ENCODE data around the gene CRIP2.

The CRIP2 gene

DNA sequence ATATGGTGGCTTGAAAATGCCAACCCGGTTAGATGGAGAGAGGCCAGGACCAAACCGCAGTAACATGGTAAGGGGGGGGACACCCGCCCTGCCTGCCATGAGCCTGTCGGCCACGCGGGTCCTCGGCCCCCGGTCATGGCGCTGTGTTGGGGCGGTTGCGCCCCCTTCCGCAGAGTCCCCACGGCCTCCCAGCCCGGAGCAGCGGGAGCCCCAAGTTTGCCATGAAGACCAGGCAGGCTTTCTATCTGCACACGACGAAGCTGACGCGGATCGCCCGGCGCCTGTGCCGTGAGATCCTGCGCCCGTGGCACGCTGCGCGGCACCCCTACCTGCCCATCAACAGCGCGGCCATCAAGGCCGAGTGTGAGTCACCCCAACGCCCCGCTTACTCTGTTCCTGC, 10.1 kb upstream of the CRIP2 start:
- H3K27ac ChIP-seq (ENCODE audit: low read depth, low read length), result no peak overlapping the region
- H3K27me3 ChIP-seq (ENCODE audit: insufficient read depth, low read length), result no peaks in the 10 kb centered on the region
- H2AFZ ChIP-seq (ENCODE audit: low read length, unreplicated experiment), result no peak overlapping the region
- peaks cover 6% of the 10 kb centered on the region for H3K4me1 ChIP-seq (ENCODE audit: control insufficient read depth, insufficient read depth, low read length, unreplicated experiment)
- peaks cover 4% of the 10 kb centered on the region; the same call in 1 of the 2 replicates for H3K36me3 ChIP-seq (ENCODE audit: insufficient read depth, low read length)
- H3K4me3 ChIP-seq (ENCODE audit: low read depth, low read length), result no peak overlapping the region
- H3K79me2 ChIP-seq (ENCODE audit: control insufficient read depth, insufficient read depth, low read length, unreplicated experiment), result no peaks in the 10 kb centered on the region

DNA sequence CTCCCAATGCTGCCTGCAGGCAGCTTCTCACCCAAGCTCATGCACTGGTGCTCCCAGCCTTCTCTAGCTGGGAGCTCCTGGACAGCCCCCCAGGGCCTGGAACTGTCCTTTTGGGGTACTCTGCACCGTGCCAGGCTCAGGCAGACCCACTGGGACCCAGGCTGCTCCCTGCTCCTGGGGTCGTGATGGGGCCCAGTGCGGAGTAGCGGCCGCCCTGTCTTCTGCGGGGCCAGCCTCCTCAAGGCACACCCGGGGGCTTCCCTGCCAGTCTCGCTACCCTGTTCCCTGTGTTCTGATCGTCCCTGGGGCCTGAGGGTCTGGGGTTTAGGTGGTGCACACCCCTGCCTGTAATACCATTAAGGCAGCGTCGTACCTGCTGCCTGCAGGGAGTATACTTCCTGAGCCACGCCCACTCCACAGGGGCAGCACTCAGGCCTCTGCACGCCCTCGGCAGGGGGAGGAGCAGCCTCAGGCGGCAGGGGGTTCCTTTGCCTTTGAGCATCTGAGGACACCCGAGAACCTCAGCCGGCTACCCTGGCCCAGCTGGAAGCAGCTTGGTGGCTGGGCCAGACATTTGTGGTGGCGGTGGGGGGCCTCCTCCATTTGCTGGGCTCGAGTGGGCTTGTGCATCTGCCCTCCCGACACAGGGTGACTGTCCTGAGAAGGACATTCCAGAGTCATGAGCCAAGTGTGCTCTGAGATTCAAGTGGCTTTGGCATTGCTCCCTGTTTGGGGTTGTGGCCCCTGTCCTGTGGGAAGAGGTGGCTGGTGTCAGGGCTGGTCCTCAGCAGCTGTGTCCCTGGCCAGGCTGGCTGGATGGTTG, 9.2 kb upstream of the CRIP2 start:
- H3K27ac ChIP-seq (ENCODE audit: low read depth, low read length), result no peak overlapping the region
- peaks cover 4% of the 10 kb centered on the region; the same call in 1 of the 2 replicates for H3K36me3 ChIP-seq (ENCODE audit: insufficient read depth, low read length)
- H2AFZ ChIP-seq (ENCODE audit: low read length, unreplicated experiment), result no peak overlapping the region
- no peaks in the 10 kb centered on the region for H3K79me2 ChIP-seq (ENCODE audit: control insufficient read depth, insufficient read depth, low read length, unreplicated experiment)
- H3K27me3 ChIP-seq (ENCODE audit: insufficient read depth, low read length), result no peaks in the 10 kb centered on the region
- no peak overlapping the region for H3K4me3 ChIP-seq (ENCODE audit: low read depth, low read length)
- peaks cover 6% of the 10 kb centered on the region for H3K4me1 ChIP-seq (ENCODE audit: control insufficient read depth, insufficient read depth, low read length, unreplicated experiment)

DNA sequence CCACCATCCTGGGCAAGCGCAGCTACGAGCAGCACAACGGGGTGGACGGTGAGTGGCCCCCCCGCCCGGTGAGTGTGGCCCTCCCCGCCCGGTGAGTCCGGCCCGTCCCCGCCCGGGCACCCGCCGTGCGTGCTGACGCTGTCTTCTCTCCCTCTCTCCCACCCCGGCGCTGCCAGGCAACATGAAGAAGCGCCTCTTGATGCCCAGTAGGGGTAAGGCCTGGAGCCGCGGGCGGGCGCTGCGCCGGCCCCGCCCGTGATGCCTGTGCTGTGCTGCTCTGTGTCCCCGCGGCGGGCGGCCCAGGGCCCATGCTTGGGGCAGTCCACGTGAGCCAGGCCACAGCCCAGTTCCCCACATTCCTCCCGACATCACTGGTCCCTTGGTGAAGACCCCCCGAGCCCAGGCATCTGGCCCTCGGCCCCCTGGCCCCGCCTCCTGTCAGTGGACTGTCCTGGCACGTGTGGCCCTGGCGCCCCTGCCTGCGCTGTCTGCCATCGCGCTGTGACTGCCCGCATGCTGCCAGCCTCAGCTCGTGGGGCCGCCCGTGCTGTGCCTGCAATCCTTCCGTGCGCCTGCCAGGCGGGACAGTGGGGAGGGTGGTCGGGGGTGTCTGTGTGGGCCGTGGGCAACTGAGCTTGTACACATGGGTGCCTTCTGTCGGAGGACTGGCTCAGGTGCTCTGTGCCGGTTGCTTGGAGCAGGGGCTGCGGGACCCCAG, 7.9 kb upstream of the CRIP2 start:
- Histone ChIP-seq H3K27ac (ENCODE audit: low read depth, low read length) (no peak overlapping the region), H3K27me3 (ENCODE audit: insufficient read depth, low read length) (no peaks in the 10 kb centered on the region), H3K4me3 (ENCODE audit: low read depth, low read length) (no peak overlapping the region), H3K36me3 (ENCODE audit: insufficient read depth, low read length) (peaks cover 4% of the 10 kb centered on the region; the same call in 1 of the 2 replicates), H3K4me1 (ENCODE audit: control insufficient read depth, insufficient read depth, low read length, unreplicated experiment) (peaks cover 6% of the 10 kb centered on the region), H3K79me2 (ENCODE audit: control insufficient read depth, insufficient read depth, low read length, unreplicated experiment) (no peaks in the 10 kb centered on the region), H2AFZ (ENCODE audit: low read length, unreplicated experiment) (no peak overlapping the region)

DNA sequence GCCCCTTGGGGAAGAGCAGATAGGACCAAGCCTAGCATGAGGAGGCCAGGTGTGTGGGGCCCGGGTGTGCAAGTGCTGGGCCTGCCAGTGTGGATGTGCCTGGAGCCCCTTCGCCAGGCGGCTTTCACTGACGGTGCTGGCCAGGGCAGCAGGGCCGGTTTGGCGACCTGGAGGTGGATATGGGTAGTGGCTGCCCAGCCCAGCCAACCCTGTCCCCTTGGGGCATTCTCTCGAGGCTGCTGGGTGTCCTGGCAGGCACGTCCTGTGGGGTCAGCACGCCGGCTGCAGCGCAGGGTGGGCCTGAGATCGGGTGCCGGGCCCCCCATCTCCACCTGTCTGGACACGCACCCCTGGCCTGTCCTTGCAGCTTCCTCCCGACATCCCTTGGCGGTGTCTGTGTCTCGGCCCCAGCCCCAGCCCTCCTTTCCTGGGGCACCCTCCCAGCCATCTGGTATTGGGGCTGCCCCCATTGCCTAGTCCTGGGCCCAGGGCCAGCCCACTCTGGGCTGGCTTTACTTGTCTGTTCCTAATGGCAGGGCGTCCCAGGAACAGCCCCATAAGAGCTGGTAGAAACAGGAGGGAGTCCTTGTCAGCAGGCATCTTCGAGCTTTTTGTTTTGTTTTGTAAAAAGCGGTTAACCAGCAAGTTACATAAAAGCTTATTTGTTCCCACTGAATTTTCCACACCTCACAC, 7.2 kb upstream of the CRIP2 start:
- H3K27ac ChIP-seq (ENCODE audit: low read depth, low read length), result no peak overlapping the region
- H3K27me3 ChIP-seq (ENCODE audit: insufficient read depth, low read length), result no peaks in the 10 kb centered on the region
- H3K36me3 ChIP-seq (ENCODE audit: insufficient read depth, low read length), result peaks cover 4% of the 10 kb centered on the region; the same call in 1 of the 2 replicates
- H3K4me1 ChIP-seq (ENCODE audit: control insufficient read depth, insufficient read depth, low read length, unreplicated experiment), result peaks cover 6% of the 10 kb centered on the region
- H3K79me2 ChIP-seq (ENCODE audit: control insufficient read depth, insufficient read depth, low read length, unreplicated experiment), result no peaks in the 10 kb centered on the region
- H3K4me3 ChIP-seq (ENCODE audit: low read depth, low read length), result no peak overlapping the region
- H2AFZ ChIP-seq (ENCODE audit: low read length, unreplicated experiment), result no peak overlapping the region

DNA sequence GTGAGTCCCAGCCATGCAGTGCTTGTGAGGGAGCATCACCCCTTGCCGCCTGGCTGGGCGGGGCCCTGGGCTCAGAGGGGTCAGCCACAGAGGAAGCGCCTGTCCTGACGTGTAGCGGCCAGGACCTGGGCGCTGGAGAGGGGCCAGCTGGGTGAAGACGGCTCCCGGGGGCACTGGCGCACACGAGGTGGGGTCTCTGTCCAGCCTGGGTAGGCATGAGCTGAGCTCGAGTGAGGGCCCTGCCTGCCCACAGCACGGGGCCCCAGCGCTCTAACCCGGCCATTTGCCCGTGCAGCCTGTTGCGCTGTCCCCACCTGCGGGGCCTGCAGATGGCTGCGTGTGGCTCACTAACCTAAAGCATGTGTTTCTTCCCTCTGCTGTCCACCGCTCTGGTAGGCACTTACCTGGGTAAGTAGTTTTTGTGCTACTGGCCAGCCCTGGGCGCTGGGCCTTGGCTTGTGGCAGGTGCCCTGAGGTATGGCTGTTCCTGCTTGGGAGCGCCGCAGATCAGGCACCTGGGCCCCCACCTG, 6.6 kb upstream of the CRIP2 start:
- Histone ChIP-seq H3K36me3 (ENCODE audit: insufficient read depth, low read length) (peaks cover 4% of the 10 kb centered on the region; the same call in 1 of the 2 replicates), H3K27ac (ENCODE audit: low read depth, low read length) (no peak overlapping the region), H3K4me3 (ENCODE audit: low read depth, low read length) (no peak overlapping the region), H3K27me3 (ENCODE audit: insufficient read depth, low read length) (no peaks in the 10 kb centered on the region), H3K79me2 (ENCODE audit: control insufficient read depth, insufficient read depth, low read length, unreplicated experiment) (no peaks in the 10 kb centered on the region), H3K4me1 (ENCODE audit: control insufficient read depth, insufficient read depth, low read length, unreplicated experiment) (peaks cover 12% of the 10 kb centered on the region), H2AFZ (ENCODE audit: low read length, unreplicated experiment) (no peak overlapping the region)

DNA sequence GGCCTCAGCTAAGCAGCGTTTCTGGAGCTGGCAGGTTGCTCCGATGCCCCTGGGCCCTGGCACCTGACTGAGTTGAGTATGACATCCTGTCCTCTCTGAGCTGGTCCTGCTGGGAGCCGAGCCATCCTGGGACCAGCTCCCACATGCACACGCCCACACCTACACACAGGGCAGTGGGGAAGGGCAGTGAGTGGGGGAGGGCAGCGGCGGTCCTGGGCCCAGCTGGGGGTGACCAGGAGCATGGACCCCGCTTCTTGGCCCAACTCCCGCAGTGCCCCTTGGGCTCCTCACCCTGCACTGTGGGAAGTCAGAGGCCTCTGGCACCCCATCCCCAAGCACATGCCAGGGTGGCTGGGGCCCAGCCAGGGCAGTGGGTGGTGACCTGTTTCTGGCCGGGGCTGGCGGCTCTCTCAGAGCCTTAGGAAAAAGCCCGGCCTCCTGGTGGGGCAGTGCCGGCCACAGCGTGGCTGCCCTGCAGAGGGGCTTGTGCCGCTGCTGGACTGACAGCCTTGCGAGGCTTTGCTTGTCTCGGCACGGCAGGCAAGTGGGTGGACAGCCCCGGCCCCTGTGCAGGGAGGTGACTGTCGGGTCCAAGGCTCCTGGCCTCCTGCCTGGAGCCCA, 5.9 kb upstream of the CRIP2 start:
- Histone ChIP-seq H3K79me2 (ENCODE audit: control insufficient read depth, insufficient read depth, low read length, unreplicated experiment) (no peaks in the 10 kb centered on the region), H3K36me3 (ENCODE audit: insufficient read depth, low read length) (peaks cover 4% of the 10 kb centered on the region; the same call in 1 of the 2 replicates), H3K4me3 (ENCODE audit: low read depth, low read length) (no peak overlapping the region), H2AFZ (ENCODE audit: low read length, unreplicated experiment) (no peak overlapping the region), H3K27ac (ENCODE audit: low read depth, low read length) (no peak overlapping the region), H3K27me3 (ENCODE audit: insufficient read depth, low read length) (no peaks in the 10 kb centered on the region), H3K4me1 (ENCODE audit: control insufficient read depth, insufficient read depth, low read length, unreplicated experiment) (peaks cover 17% of the 10 kb centered on the region)

DNA sequence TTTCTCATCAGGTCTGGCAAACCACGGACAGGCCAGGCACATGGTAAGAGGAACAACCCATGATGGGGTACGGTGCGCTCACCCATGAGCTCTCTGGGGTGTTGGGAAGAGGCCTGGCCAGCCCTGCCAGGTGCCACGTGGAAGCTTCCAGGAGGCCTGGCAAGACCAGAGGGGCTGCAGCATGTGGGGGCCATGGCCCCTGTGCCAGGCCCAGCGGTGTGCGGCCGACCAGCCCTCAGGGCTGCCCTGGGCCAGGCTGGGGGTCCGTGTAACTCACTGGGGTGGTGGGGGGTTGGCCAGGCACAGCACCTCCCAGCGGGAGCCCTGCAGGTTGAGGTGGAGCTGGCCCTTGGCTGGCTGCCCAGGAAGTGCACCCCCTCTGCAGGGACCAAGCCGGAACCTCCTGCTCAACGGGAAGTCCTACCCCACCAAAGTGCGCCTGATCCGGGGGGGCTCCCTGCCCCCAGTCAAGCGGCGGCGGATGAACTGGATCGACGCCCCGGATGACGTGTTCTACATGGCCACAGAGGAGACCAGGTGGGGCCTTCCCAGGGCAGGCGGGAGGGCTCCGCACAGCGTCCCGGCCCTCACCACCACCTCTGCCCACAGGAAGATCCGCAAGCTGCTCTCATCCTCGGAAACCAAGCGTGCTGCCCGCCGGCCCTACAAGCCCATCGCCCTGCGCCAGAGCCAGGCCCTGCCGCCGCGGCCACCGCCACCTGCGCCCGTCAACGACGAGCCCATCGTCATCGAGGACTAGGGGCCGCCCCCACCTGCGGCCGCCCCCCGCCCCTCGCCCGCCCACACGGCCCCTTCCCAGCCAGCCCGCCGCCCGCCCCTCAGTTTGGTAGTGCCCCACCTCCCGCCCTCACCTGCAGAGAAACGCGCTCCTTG, 4.9 kb upstream of the CRIP2 start:
- no peak overlapping the region for H2AFZ ChIP-seq (ENCODE audit: low read length, unreplicated experiment)
- no peak overlapping the region for H3K4me3 ChIP-seq (ENCODE audit: low read depth, low read length)
- H3K27me3 ChIP-seq (ENCODE audit: insufficient read depth, low read length), result no peaks in the 10 kb centered on the region
- no peaks in the 10 kb centered on the region for H3K79me2 ChIP-seq (ENCODE audit: control insufficient read depth, insufficient read depth, low read length, unreplicated experiment)
- no peak overlapping the region for H3K27ac ChIP-seq (ENCODE audit: low read depth, low read length)
- peaks cover 19% of the 10 kb centered on the region for H3K4me1 ChIP-seq (ENCODE audit: control insufficient read depth, insufficient read depth, low read length, unreplicated experiment)
- peaks cover 3% of the 10 kb centered on the region; the same call in 1 of the 2 replicates for H3K36me3 ChIP-seq (ENCODE audit: insufficient read depth, low read length)

DNA sequence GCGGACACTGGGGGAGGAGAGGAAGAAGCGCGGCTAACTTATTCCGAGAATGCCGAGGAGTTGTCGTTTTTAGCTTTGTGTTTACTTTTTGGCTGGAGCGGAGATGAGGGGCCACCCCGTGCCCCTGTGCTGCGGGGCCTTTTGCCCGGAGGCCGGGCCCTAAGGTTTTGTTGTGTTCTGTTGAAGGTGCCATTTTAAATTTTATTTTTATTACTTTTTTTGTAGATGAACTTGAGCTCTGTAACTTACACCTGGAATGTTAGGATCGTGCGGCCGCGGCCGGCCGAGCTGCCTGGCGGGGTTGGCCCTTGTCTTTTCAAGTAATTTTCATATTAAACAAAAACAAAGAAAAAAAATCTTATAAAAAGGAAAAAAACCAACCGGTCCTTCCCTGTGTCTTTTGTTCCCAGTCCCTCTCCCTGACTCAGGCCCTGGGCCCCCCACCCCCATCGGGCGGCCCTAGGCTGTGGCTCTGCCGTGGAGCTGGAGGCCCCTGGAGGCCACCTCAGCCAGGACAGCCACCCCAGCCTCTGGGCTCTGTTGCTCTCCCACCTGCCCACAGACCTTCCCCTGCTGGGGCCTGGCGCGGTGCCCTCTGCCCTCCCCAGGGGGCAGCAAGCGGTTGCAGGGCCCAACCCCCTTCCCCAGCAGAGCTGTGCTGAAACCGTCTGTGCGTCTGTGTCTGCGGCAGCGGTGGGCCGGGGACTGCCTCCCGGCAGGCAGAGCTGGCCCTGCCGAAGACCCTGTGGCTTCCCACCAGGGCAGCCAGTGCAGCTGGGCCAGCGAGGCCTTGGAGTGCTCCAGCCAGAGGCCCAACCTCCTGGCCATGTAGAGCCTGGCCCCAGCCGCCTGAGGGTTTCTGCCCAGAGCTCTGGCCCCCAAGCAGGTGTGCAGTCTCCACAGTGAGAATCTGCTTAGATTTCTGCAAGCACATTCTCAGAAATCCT, 4.0 kb upstream of the CRIP2 start:
- Histone ChIP-seq H3K79me2 (ENCODE audit: control insufficient read depth, insufficient read depth, low read length, unreplicated experiment) (no peaks in the 10 kb centered on the region), H3K27me3 (ENCODE audit: insufficient read depth, low read length) (no peaks in the 10 kb centered on the region), H3K4me1 (ENCODE audit: control insufficient read depth, insufficient read depth, low read length, unreplicated experiment) (peaks cover 13% of the 10 kb centered on the region), H2AFZ (ENCODE audit: low read length, unreplicated experiment) (no peak overlapping the region), H3K27ac (ENCODE audit: low read depth, low read length) (no peak overlapping the region), H3K4me3 (ENCODE audit: low read depth, low read length) (no peak overlapping the region), H3K36me3 (ENCODE audit: insufficient read depth, low read length) (no peaks in the 10 kb centered on the region)

DNA sequence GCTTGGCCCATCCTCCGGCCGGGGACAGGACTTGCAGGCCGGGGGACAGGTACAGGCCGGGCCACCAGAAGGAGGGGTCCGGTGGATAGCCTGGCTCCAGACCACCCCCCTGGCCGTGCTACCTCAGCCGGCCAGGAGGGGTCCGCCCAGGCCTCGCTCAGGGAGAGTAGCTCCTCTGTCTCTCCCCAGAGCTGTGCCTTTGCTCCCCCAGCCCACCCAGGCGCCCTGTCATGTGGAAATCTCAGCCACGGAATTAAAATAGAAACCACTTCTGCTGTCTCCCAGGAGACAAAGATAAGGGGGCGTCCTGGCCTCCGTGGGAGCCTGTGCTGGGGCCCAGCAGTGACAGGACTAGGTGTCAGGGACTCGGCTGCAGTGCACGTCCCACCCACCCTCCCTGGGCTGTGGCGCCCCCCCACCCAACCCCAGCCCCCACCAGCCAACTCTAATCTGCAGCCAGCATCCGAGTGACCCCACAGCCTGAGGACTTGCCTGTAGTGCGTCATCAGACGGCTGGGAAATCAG, 3.3 kb upstream of the CRIP2 start:
- Histone ChIP-seq H3K36me3 (ENCODE audit: insufficient read depth, low read length) (no peaks in the 10 kb centered on the region), H3K4me3 (ENCODE audit: low read depth, low read length) (no peak overlapping the region), H3K27ac (ENCODE audit: low read depth, low read length) (no peak overlapping the region), H3K4me1 (ENCODE audit: control insufficient read depth, insufficient read depth, low read length, unreplicated experiment) (peaks cover 16% of the 10 kb centered on the region), H2AFZ (ENCODE audit: low read length, unreplicated experiment) (no peak overlapping the region), H3K79me2 (ENCODE audit: control insufficient read depth, insufficient read depth, low read length, unreplicated experiment) (no peaks in the 10 kb centered on the region), H3K27me3 (ENCODE audit: insufficient read depth, low read length) (no peaks in the 10 kb centered on the region)
